ENCODE measurements around the gene MS4A4E.

DNA sequence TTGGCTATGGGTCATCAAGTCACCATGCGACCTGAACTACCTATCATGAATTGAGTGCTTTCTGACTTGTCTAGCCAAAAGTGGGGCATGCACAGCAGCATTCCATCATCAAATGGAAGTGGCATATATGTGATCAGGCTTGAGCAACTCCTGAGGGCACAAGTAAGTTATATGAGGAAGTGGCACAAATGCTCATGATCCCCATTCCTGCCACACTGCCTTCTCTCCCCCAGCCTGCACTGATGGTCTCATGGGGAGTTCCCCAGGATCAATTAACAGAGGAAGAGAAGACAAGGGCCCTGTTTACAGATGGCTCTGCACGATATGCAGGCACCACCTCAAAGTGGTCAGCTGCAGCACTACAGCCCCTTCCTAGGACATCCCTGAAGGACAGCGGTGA lies 21.8 kb downstream of the MS4A4E start:
- TF ChIP-seq, protein P1, sequence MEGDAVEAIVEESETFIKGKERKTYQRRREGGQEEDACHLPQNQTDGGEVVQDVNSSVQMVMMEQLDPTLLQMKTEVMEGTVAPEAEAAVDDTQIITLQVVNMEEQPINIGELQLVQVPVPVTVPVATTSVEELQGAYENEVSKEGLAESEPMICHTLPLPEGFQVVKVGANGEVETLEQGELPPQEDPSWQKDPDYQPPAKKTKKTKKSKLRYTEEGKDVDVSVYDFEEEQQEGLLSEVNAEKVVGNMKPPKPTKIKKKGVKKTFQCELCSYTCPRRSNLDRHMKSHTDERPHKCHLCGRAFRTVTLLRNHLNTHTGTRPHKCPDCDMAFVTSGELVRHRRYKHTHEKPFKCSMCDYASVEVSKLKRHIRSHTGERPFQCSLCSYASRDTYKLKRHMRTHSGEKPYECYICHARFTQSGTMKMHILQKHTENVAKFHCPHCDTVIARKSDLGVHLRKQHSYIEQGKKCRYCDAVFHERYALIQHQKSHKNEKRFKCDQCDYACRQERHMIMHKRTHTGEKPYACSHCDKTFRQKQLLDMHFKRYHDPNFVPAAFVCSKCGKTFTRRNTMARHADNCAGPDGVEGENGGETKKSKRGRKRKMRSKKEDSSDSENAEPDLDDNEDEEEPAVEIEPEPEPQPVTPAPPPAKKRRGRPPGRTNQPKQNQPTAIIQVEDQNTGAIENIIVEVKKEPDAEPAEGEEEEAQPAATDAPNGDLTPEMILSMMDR (conservative IDR thresholded peaks at IDR 0.05), result no peak
- no peak for TF ChIP-seq EZH2 (IDR thresholded peaks at IDR 0.05; ENCODE audit: low read depth)

All from PC-9 (cell line).